Frontal cortex (tissue), 4 donors: Measurements from ENCODE around the gene NT5C3A. TPM values are rescaled to one million over a fixed set of nuclear protein-coding genes. Genes with fewer than 3 reads are reported as not detected.
"Not testable (repeated sequence)": the region's sequence is repeated elsewhere in the genome, so short reads cannot be mapped to it uniquely, and the experiment has no call there.

Experiments
- DNase-seq, 2 donors: peaks; one replicate each; pipeline ENCODE4 v3.0.0; 2012; ENCODE audit warnings: low spot score in 2 of 2
- FAIRE-seq: peaks from 2 replicates; lab custom pipeline; 2012; peaks lifted over from hg19 to GRCh38; lab: Jason Lieb, UNC
- total RNA-seq: library from RNA; depleted of rRNA; stranded (reverse); fragments of >200 nt; gene quantifications from one replicate; pipeline ENCODE4 v1.2.3, GENCODE V29; 2014
- donor health status: control.
- donor health status: control.
- donor health status: control.

NT5C3A gene
- total RNA-seq: 85.6 TPM

DNA sequence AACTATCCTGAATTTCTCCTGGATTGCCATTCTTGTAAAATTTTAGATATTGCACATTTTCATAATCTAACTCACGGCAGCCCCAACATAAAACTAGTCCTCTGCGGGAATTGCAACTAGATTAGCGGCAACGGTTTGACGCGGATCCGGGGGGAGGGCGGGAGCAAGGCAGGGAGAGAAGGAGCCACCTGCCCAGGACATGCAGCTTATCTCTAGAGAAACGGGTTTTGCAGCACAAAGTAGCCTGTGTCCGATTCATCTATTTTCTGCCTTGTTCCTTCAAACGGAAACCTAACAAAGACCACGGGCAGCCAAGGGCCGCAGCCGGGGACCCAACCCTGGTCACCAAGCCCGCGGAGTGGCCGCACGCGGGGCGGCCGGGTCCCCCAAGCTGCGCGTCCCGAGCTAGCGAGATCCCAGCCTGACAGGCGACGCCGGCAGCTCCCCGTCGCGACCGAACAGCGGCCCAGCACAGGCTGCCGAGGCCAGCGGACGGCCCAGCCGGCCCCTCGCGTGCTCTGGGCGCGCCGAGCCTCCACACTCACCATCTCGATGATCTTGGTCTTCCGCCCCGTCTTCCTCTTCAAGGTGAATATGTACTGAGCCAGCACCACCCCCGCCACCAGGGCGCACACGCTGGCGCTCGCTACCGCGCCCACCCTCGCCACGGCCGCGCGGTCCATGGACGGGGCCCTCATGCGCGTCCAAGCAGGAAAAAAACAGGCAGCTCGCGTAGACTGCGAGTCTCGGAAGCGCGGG, at the start of gene NT5C3A:
Gene NT5C3A, minus strand, starts transcription at position 754 of the 759 bp plus-strand sequence. Its CDS starts 71 bp downstream, at position 683.
- FAIRE-seq (no peak), DNase-seq (peak; percentile 66 to 68)

GRCh38 chr7:33111614-33112013, 49.0 kb upstream of the NT5C3A start:
- FAIRE-seq (no peak), DNase-seq (no peak)

DNA sequence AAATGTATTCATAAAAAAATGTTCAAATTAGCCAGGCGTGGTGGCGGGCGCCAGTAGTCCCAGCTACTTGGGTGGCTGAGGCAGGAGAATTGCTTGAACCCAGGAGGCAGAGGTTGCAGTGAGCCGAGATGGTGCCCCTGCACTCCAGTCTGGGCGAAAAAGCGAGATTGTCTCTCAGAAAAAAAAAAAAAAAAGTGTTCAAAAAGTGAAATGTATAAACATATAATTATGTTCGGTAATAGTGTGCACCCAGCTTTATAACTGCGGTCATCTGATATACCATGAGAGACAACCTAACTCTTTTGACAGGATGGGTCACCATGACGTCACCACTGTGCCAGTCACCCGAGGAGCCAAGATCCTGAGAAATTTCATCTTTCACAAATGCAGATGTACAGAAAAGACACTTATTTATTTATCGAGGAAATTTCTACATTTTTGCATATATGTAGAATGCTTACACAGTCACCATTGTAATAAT, 47.2 kb upstream of the NT5C3A start:
- FAIRE-seq (no peak), DNase-seq (peak in 1 of 2 donors; percentile 19)

DNA sequence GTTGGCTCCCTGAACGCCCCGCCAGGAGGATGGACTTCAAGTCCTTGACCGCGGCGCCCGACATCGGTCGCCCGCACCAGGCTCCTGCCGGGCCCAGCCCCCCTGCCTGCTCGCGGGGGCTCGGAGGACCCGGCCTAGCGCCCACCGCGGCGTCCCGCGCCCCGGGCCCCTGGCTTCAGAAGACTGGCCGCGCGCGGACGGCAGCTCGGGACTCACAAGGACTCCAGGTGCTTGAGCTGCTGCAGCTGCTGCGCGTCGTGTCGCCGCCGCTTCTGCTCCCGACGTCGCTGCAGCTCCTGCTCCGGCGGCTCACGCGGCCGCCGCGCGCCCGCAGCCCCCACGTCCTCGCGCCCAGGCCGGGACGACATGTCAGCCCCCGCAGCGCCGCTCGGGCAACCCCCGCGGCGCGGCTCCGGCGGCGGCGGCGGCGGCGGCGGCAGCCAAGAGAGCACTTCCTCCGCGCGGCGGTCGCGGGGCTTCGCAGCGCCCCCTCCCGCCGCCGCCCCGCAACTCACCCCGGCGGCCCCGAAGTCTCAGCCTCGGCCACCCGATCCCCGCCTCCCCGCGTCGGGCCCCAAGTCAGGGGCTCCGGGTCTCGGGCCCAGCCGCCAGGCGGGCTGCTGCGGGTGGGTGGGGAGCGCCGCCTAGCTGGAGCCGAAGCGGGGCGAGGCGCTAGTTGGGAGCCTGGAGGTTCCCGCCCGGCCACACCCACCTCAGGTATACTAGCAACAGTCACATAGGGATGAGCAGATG, 46.6 kb upstream of the NT5C3A start, which contains the start of gene RP9:
Gene RP9, minus strand, starts transcription at position 400 of the 753 bp plus-strand sequence. Its CDS starts 32 bp downstream, at position 368.
- no peak for FAIRE-seq
- DNase-seq: peak; percentile 78 to 79

DNA sequence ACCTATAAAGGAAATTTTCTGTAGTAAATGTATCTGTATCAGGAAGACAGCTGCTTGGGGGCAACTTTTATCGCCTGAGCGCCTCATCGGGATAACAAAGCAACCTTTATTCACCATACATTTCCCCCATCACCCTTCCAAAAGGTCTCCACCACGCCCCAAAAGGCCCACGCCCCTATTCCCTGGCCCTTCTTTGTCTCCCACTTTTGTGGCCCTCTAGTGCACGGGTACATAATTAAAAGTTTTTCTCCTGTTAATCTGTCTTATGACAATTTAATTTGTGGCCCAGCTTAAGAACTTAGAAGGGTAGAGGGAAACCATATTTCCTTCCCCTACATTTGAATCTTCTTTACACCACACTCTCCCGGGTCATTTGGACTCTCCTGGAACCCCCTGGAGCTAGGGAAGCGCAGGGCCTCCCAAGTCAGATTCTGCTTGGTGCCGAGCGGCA, 46.0 kb upstream of the NT5C3A start:
- FAIRE-seq (no peak), DNase-seq (no peak)

GRCh38 chr7:33107136-33108066, 44.8 kb upstream of the NT5C3A start:
- DNase-seq: no peak

DNA sequence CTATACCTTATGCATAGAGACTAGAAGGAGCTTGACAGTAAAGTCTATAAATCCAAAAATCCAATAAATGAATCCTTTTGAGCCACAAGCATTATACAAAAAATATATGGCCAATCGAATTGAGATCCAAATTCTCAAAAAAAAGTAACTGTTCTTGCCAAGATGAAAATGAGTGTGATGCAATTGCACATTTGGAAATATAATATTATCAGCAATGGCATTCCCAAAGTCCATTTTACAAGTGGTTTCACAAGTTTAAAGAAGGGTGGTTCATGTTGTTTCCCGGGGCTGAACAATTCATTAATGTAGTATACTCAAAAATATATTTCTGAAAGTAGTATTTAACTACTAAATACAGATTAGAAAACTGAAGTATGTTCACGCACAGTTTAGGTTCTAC, 39.3 kb upstream of the NT5C3A start:
- no peak for FAIRE-seq
- DNase-seq: no peak

More at GRCh38 chr7:33107136-33108066, 44.8 kb upstream of the NT5C3A start:
- no peak for FAIRE-seq

DNA sequence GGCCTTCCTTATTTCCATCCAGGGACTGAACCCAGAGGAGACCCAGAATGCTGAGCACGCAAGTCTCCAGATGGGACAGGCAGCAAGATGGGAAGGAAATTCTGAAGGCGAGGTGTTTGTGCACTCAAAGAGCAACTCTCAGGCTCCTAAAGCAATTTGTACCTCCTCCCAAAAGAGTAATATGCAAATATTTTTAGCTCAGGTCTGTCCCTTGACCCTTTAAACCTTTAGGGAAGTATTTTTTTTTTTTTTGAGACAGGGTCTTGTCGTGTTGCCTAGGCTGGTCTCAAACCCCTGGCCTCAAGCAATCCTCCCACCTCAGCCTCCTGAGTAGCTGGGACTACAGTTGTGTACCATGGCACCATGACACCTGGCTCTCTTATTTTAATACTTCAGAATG, 38.2 kb upstream of the NT5C3A start:
- DNase-seq (no peak), FAIRE-seq (no peak)

GRCh38 chr7:33099154-33099940, 36.8 kb upstream of the NT5C3A start:
- FAIRE-seq: no peak
- DNase-seq: no peak

- not testable (repeated sequence) for FAIRE-seq, DNase-seq
Measured at GRCh38 chr7:33094745-33095275, 32.2 kb upstream of the NT5C3A start.

DNA sequence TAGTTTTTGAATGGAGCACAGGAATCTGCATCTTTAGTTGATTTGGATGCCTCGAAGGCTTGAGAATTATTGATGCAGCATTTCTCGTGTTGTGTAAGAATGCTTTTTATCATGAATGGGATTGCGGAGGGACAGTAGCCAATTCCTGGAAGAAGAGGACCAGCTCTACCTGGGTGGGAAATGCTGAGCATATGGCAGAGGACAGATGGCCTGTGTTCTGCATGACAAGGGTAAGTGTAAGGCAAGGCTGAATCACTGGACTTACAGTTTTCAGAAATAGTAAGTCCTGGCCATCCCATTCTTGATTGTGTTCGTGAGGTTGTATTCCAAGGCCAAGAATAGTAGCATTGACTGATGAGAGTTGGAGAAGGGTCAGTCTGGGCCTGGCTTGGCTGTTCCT, 30.7 kb upstream of the NT5C3A start:
- DNase-seq (no peak), FAIRE-seq (no peak)

- DNase-seq (no peak), FAIRE-seq (no peak)
Measured at GRCh38 chr7:33091641-33092191, 29.1 kb upstream of the NT5C3A start.

DNA sequence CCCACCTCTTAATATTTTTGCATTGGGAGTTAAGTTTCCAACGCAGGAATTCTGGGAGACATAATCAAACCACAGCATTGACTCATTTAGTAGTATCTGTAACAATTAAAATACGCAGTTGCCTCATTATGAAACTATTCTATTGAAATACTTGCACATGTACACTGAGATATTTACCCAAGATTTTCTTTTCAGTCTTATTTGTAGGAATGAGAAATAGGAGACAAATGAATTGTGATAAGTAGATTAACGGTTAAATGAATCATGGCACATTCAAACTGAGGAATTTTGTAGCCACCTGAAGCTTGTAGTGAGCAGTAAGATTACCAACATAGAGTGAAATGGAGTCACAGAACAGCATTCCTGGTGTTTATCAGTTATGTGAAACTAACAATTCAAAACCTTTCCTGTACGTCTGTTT, 28.5 kb upstream of the NT5C3A start:
- no peak for FAIRE-seq
- DNase-seq: no peak

- FAIRE-seq: no peak
- DNase-seq: no peak
Measured at GRCh38 chr7:33089142-33089541, 26.6 kb upstream of the NT5C3A start.

DNA sequence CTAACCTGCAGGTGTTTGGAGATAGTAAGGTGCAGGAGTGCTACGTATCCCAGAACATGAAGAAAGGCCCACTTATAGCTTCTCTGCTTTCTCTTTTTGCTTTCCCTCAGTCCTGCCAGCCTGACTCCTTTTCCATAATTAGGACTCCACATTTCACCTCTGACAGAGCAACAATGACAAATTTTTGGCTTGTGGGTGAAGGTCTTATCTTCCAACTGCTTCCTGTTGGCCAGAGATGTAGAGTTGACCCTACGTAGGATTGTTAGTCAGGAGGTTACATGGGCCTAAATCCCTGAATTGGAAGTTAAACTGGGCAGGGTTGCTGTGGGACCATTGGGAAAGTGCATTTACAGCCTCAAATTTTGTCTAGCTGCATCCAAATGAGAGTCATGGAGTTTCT, 25.3 kb upstream of the NT5C3A start:
- FAIRE-seq (no peak), DNase-seq (no peak)

GRCh38 chr7:33087356-33087755, 24.8 kb upstream of the NT5C3A start:
- DNase-seq (no peak), FAIRE-seq (no peak)

DNA sequence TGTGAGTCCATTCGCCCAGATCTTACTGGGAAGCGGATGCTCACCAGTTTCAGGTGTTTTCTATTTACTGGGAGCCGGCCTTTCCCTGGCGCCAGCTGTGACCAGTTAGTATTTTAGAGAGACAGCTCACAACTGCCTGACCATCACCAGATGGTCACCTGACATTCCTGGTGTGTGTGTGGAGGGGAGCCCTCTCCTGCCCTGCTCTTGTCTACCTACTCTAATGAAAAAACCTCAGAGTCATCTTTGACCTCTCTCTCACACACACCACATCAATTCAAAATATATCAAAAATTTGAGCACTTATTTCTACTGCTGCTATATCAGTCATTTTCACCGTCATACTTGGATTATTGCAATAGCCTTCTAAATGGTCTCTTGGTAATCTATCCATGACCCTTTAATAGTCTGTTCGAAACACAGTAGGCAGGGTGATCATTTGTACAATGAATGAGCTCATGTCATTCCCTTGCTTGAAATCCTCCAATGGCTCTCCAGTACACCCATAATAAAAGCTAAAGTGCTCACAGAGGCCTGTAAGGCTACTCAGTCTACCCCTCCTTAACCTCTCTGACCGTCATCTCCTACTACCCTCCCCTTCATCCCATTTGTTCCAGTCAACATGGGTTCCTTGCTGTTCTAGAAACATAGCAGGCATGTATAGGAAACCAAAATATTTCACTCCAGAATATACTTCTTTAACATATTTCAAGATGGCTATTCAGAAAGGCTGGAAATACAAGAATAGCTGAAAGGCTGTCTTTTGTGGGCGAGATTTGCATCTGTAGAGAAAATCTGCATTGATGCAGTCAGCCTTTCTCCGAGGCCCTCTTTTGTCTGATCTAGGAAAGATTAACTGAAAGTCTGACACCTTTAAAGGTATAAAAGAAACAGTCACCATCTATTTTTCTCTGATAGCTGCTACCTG, 17.5 kb upstream of the NT5C3A start:
- DNase-seq (no peak), FAIRE-seq (no peak)
